ENCODE results near the gene SMARCD3. TPM values are rescaled to one million over a fixed set of nuclear protein-coding genes. Genes with fewer than 3 reads are reported as not detected.

SMARCD3 gene
- total RNA-seq, 2 experiments from 2014 or later: 4.2 to 4.7 TPM

GRCh38 chr7:151239837-151240459, 8.5 kb downstream of the SMARCD3 start:
- DNase-seq (no peak), ATAC-seq (no peak)
- Mint-ChIP-seq H3K27ac (no peak overlapping the region), H3K27me3 (ENCODE audit: low read depth) (peaks cover 4% of the 10 kb centered on the region), H3K9me3 (ENCODE audit: insufficient read depth) (no peaks in the 10 kb centered on the region), H3K36me3 (ENCODE audit: low read depth) (peaks cover 22% of the 10 kb centered on the region), H3K4me3 (no peak overlapping the region), H3K4me1 (ENCODE audit: low read depth) (peaks cover 24% of the 10 kb centered on the region)
- POLR2A ChIA-PET: no interaction called here
- CTCF ChIA-PET: no interaction called here

DNA sequence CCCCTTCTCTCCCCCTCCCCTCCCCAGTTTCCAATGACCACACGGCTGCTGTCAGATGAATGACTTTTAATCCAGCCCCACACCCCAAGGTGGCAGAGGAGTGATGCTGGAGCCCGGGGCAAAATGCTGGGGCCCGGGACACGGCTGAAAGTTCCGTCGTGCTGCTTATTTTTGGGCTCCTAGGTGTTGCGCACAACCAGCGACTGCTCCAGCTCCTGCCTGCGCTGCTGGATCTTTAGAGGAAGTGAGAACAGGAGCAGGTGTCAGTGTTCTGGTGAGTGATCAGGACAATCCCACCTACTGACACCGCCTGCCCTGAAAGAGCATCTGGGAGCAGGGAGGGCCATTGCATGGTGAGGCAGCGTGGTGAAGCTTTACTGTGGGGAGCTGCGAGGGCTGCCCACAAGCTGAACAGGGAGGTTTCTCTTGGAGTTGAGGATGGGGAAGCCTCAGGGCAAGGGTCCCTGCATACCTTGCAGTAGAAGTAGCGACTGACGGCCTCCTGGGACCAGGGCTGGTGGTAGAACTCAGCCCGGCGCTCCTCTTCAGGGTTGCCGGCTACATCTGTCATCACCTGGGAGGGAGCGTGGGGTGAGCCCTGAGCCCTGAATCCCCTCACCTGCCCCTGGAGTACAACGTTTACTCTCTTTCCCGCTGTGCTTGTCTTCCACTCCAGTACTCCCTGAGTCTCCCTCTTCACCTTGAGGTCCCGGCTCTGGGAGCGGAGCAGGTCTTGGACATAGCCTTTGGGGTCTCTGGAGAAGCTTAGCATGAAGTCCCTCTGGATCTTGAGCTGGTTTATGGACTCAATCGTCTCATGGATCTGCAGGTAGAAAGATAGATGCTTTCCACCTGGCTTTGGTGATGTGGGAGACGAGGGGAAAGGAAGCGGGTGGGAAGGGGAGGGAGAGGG, 9.3 kb downstream of the SMARCD3 start:
- POLR2A ChIA-PET: interaction anchor here (0.6 kb wide), 1 partner anchor 250 kb away, joined by 3 read pairs; no protein-coding TSS in a partner anchor
- no peak for ATAC-seq

DNA sequence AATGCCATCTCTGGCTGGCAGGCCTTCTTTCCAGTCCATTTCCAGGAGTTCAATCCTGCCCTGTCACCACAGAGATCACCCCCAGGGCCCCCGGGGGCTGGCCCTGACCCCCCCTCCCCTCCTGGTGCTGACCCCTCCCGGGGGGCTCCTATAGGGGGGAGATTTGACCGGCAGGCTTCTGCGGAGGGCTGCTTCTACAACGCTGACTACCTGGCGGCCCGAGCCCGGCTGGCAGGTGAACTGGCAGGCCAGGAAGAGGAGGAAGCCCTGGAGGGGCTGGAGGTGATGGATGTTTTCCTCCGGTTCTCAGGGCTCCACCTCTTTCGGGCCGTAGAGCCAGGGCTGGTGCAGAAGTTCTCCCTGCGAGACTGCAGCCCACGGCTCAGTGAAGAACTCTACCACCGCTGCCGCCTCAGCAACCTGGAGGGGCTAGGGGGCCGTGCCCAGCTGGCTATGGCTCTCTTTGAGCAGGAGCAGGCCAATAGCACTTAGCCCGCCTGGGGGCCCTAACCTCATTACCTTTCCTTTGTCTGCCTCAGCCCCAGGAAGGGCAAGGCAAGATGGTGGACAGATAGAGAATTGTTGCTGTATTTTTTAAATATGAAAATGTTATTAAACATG, 10.2 kb downstream of the SMARCD3 start:
- Mint-ChIP-seq H3K4me1 (ENCODE audit: low read depth) (peaks cover 23% of the 10 kb centered on the region), H3K27ac (no peak overlapping the region), H3K36me3 (ENCODE audit: low read depth) (peaks cover 31% of the 10 kb centered on the region), H3K27me3 (ENCODE audit: low read depth) (no peaks in the 10 kb centered on the region), H3K9me3 (ENCODE audit: insufficient read depth) (no peaks in the 10 kb centered on the region), H3K4me3 (no peak overlapping the region)
- no peak for DNase-seq
- ChIA-PET CTCF (no interaction called here), POLR2A (no interaction called here)
- ATAC-seq: no peak

More for the DNA sequence above, 9.3 kb downstream of the SMARCD3 start:
- no peak for DNase-seq
- Mint-ChIP-seq H3K36me3 (ENCODE audit: low read depth) (peaks cover 25% of the 10 kb centered on the region), H3K27ac (no peak overlapping the region), H3K9me3 (ENCODE audit: insufficient read depth) (no peaks in the 10 kb centered on the region), H3K27me3 (ENCODE audit: low read depth) (no peaks in the 10 kb centered on the region), H3K4me3 (no peak overlapping the region), H3K4me1 (ENCODE audit: low read depth) (peaks cover 23% of the 10 kb centered on the region)
- CTCF ChIA-PET: no interaction called here

GRCh38 chr7:151237244-151238189, 11.0 kb downstream of the SMARCD3 start:
- no peak overlapping the region for H3K27ac Mint-ChIP-seq
- POLR2A ChIA-PET: no interaction called here
- DNase-seq (no peak), ATAC-seq (no peak)
- H3K36me3 Mint-ChIP-seq (ENCODE audit: low read depth): peaks cover 36% of the 10 kb centered on the region
- H3K27me3 Mint-ChIP-seq (ENCODE audit: low read depth): no peaks in the 10 kb centered on the region
- no peak overlapping the region for H3K4me3 Mint-ChIP-seq
- no peaks in the 10 kb centered on the region for H3K9me3 Mint-ChIP-seq (ENCODE audit: insufficient read depth)
- peaks cover 18% of the 10 kb centered on the region for H3K4me1 Mint-ChIP-seq (ENCODE audit: low read depth)
- CTCF ChIA-PET: interaction anchor here (0.9 to 2.2 kb wide), 3 partner anchors 8 to 72 kb away, joined by 3 to 9 read pairs (median 8); partner anchors contain the start of gene ABCF2

GRCh38 chr7:151236406-151236805, 12.1 kb downstream of the SMARCD3 start:
- H3K27ac Mint-ChIP-seq: no peak overlapping the region
- peaks cover 36% of the 10 kb centered on the region for H3K36me3 Mint-ChIP-seq (ENCODE audit: low read depth)
- H3K9me3 Mint-ChIP-seq (ENCODE audit: insufficient read depth): no peaks in the 10 kb centered on the region
- ChIA-PET CTCF (interaction anchor here (0.9 to 2.2 kb wide), 3 partner anchors 9 to 70 kb away, joined by 3 to 9 read pairs (median 8); partner anchors contain the start of gene ABCF2), POLR2A (no interaction called here)
- no peak for DNase-seq
- peaks cover 27% of the 10 kb centered on the region for H3K4me1 Mint-ChIP-seq (ENCODE audit: low read depth)
- no peak for ATAC-seq
- no peak overlapping the region for H3K4me3 Mint-ChIP-seq
- H3K27me3 Mint-ChIP-seq (ENCODE audit: low read depth): no peaks in the 10 kb centered on the region

DNA sequence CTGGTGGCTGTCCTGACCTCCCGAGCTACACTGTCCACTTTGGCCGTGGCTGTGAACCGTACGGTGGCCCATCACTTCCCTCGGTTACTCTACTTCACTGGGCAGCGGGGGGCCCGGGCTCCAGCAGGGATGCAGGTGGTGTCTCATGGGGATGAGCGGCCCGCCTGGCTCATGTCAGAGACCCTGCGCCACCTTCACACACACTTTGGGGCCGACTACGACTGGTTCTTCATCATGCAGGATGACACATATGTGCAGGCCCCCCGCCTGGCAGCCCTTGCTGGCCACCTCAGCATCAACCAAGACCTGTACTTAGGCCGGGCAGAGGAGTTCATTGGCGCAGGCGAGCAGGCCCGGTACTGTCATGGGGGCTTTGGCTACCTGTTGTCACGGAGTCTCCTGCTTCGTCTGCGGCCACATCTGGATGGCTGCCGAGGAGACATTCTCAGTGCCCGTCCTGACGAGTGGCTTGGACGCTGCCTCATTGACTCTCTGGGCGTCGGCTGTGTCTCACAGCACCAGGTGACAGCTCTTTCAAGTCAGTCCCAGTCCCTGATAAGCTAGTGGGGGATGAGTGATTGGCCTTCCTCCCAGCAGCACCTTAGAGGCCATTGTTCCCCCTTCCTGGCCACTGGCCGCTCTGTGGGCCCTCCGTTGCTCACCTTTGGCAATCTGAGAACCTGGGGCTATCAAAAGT, 13.3 kb downstream of the SMARCD3 start:
- ChIA-PET POLR2A (interaction anchor here (2.8 kb wide), 1 partner anchor 8 kb away, joined by 21 read pairs; no protein-coding TSS in a partner anchor), CTCF (interaction anchor here (0.8 to 3.7 kb wide), 2 partner anchors 9 to 12 kb away, joined by 3 to 55 read pairs; no protein-coding TSS in a partner anchor)
- no peak overlapping the region for H3K27ac Mint-ChIP-seq
- peaks cover 36% of the 10 kb centered on the region for H3K36me3 Mint-ChIP-seq (ENCODE audit: low read depth)
- peaks cover 31% of the 10 kb centered on the region for H3K4me1 Mint-ChIP-seq (ENCODE audit: low read depth)
- H3K4me3 Mint-ChIP-seq: no peak overlapping the region
- DNase-seq (no peak), ATAC-seq (no peak)
- no peaks in the 10 kb centered on the region for H3K27me3 Mint-ChIP-seq (ENCODE audit: low read depth)
- no peaks in the 10 kb centered on the region for H3K9me3 Mint-ChIP-seq (ENCODE audit: insufficient read depth)

- POLR2A ChIA-PET: interaction anchor here (0.5 to 2.8 kb wide), 3 partner anchors 9 to 117 kb away, joined by 3 to 21 read pairs (median 3); no protein-coding TSS in a partner anchor
- peak overlapping the region; percentile 100 for H3K4me3 Mint-ChIP-seq
- DNase-seq (no peak), ATAC-seq (no peak)
- no peaks in the 10 kb centered on the region for H3K9me3 Mint-ChIP-seq (ENCODE audit: insufficient read depth)
- H3K36me3 Mint-ChIP-seq (ENCODE audit: low read depth): peaks cover 32% of the 10 kb centered on the region
- peaks cover 31% of the 10 kb centered on the region for H3K4me1 Mint-ChIP-seq (ENCODE audit: low read depth)
- H3K27me3 Mint-ChIP-seq (ENCODE audit: low read depth): no peaks in the 10 kb centered on the region
- CTCF ChIA-PET: interaction anchor here (0.7 to 3.7 kb wide), 2 partner anchors 10 to 62 kb away, joined by 5 to 55 read pairs; no protein-coding TSS in a partner anchor
- H3K27ac Mint-ChIP-seq: peak overlapping the region; percentile 99
These were observed 14.7 kb downstream of the SMARCD3 start for GRCh38 chr7:151233804-151234203.

DNA sequence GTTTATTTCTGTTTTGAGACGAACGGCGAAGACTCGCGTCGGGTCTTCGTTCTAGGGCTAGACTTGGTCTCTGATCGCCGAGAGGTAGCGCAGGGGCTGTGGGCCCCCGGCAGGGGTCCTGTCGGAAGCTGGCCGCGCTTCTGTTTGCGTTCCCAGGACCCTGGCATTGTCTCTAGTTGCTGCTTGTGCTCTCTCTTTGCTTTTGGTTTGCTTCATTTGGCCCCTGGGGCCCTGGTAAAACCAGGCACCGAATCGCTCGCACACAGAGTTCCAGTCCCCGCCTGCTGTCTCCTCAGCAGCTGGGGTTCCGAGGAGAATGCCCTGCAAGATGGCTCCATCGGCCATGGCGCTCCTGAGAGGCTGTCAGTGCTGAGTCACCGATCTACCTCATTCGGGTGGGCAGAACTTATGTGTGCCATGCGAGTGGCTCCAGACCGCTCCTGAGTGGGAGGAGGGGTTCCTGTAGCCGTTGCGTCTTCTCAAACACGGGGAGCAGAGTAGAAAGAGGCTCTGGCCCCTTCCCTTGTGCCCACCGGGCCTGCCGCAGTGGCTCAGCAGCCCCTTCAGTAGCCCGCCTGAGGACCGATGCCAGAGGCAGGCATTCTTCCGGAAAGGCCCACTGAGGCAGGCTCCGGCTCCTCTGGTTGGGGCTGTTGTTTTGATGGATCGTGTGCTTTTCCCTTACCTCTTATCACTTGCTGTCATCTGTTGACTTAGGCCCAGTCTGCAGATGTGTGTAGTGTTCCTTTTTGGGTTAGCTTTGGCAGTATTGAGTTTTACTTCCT, 15.4 kb downstream of the SMARCD3 start:
- CTCF ChIA-PET: interaction anchor here (0.6 to 3.7 kb wide), 6 partner anchors 11 to 109 kb away, joined by 3 to 55 read pairs (median 4); no protein-coding TSS in a partner anchor
- Mint-ChIP-seq H3K27ac (peak overlapping the region; percentile 99), H3K27me3 (ENCODE audit: low read depth) (no peaks in the 10 kb centered on the region), H3K4me3 (peak overlapping the region; percentile 100), H3K36me3 (ENCODE audit: low read depth) (peaks cover 32% of the 10 kb centered on the region), H3K9me3 (ENCODE audit: insufficient read depth) (no peaks in the 10 kb centered on the region), H3K4me1 (ENCODE audit: low read depth) (peaks cover 33% of the 10 kb centered on the region)
- POLR2A ChIA-PET: interaction anchor here (0.6 to 2.8 kb wide), 6 partner anchors 10 to 324 kb away, joined by 3 to 21 read pairs (median 4); partner anchors contain the start of gene H2BK1
- DNase-seq: peak; percentile 80
- ATAC-seq: peak; percentile 75

DNA sequence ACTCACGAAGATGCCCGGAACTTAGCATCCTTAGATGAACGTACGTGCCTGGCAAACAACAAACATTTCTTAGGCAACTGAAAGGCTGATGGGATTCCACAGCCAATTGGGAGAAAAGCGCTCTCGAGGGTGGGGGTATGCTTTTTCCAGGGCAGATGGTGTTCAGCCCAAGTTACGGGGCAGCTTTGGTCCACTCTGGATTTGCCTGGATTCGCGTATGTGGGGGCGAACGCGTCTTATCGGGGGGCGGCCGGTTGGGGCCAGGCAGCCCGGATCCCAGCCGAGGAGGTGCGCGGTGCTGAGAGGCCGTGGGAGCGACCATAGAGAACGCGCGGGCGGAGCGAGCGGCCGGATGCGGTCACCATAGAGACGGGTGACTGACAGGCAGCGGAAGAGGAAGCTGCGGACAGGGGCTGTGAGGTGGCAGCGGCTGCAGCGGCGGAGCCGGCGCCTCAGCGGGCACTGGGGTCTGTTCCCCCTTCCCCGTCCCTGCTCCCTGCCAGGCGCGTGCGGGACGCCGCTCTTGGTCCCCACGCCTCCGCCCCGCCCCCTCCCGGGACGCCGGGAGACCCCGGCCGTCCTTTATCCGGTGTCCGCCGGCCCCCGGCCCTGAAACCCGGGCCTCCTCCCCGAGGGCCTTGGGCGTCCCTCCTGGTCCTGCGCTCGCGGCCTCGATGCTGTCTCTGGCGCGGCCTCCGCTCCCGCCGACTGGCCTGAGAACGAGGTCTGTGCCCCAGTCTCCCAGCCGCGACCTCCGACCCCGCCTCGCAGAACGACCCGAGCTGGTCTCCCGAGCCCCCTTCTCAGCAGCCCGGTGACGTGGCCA, 16.2 kb downstream of the SMARCD3 start, which contains the start of gene CHPF2:
CHPF2 (plus strand) TSS at position 393 of the 826 bp plus-strand sequence. CDS start 1,529 bp downstream, outside the sequence.
- Mint-ChIP-seq H3K36me3 (ENCODE audit: low read depth) (peaks cover 31% of the 10 kb centered on the region), H3K9me3 (ENCODE audit: insufficient read depth) (no peaks in the 10 kb centered on the region), H3K27me3 (ENCODE audit: low read depth) (no peaks in the 10 kb centered on the region), H3K4me1 (ENCODE audit: low read depth) (peaks cover 41% of the 10 kb centered on the region), H3K27ac (peak within 1 kb of the TSS; percentile 99), H3K4me3 (peak within 1 kb of the TSS; percentile 100)
- ATAC-seq (peak; percentile 90), DNase-seq (peak; percentile 95)
- CTCF ChIA-PET: interaction anchor here (0.6 to 3.7 kb wide), 5 partner anchors 12 to 108 kb away, joined by 3 to 55 read pairs (median 4); no protein-coding TSS in a partner anchor
- POLR2A ChIA-PET: interaction anchor here (0.6 to 2.8 kb wide), 6 partner anchors 10 to 222 kb away, joined by 3 to 21 read pairs (median 4); partner anchors contain the start of gene H2BK1
